ENCODE results near the gene JADE2. TPM values are rescaled to one million over a fixed set of nuclear protein-coding genes. Genes with fewer than 3 reads are reported as not detected.

JADE2 gene
- total and polyA plus RNA-seq, 2 of the 8 experiments (the other 6 are each of a cell fraction or from before 2014, with no cell fraction given), result 19.2 to 55.8 TPM

DNA sequence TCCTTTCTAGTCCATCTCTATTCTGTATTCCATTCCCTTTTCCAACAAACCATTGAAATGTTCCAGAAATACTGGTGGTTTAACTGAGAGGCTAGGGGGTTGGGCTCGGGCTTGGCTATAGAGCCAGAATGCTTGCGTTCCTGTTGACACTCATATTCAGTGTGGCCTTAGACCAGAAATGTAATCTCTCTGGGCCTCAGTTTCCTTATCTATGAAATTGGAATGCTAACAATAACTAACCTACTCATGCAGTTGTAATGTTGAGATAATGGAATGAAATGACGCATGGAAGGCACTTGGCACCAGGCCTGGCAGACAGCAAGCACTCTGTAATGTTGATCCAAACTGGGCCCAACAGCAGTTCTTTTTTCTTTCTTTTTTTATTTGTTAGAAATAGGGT is 26.8 kb downstream of the JADE2 start:
- Histone ChIP-seq H3K14ac (ENCODE audit: insufficient read length) (no peak overlapping the region), H4K5ac (ENCODE audit: insufficient read length, low read depth, low read length) (no peak overlapping the region), H2BK5ac (ENCODE audit: low read depth, low read length) (no peak overlapping the region), H2BK120ac (replicated peaks; ENCODE audit: low read depth, low read length) (no peak overlapping the region), H3K36me3 (ENCODE audit: control insufficient read depth in 2 of 4, insufficient read depth in 4 of 4, low read length in 3 of 4) (peaks cover 7 to 47% (median 11%) of the 10 kb centered on the region in 4 experiments; a peak in 6 of 8 replicates), H3K4me3 (ENCODE audit: extremely low read depth in 1 of 4, insufficient read depth in 2 of 4, low read depth in 3 of 4, low read length in 4 of 4) (no peak overlapping the region), H3K4me2 (ENCODE audit: insufficient read depth in 1 of 2, low read depth in 2 of 2, low read length in 2 of 2) (no peak overlapping the region), H3K27me3 (replicated peaks in 1 of 4; ENCODE audit: control insufficient read depth in 3 of 4, extremely low read depth in 1 of 4, insufficient read depth in 3 of 4, low read length in 3 of 4) (no peaks in the 10 kb centered on the region), H4K20me1 (replicated peaks in 1 of 2; ENCODE audit: control insufficient read depth in 1 of 2, insufficient read depth in 2 of 2, low read length in 2 of 2) (peaks cover 0 to 7% of the 10 kb centered on the region in 2 experiments), H2BK12ac (ENCODE audit: low read depth, low read length) (no peak overlapping the region), H3K27ac (ENCODE audit: low read depth, low read length) (no peak overlapping the region), H2BK20ac (ENCODE audit: low read length) (no peak overlapping the region), H2AK5ac (ENCODE audit: low read depth, low read length) (no peak overlapping the region), H3K23me2 (ENCODE audit: low read depth, low read length) (peaks cover 8% of the 10 kb centered on the region; the same call in 1 of the 2 replicates), H3K23ac (ENCODE audit: insufficient read length) (no peak overlapping the region), H4K8ac (ENCODE audit: extremely low read depth, insufficient read depth, low read length) (no peak overlapping the region), H3K4me1 (replicated peaks in 1 of 4; ENCODE audit: control insufficient read depth in 3 of 4, insufficient read depth in 4 of 4, low read length in 3 of 4) (peaks cover 3 to 15% (median 7%) of the 10 kb centered on the region in 4 experiments; a peak in 6 of 7 replicates), H3K79me1 (ENCODE audit: low read depth, low read length) (peaks cover 11% of the 10 kb centered on the region), H2AFZ (ENCODE audit: low read length) (no peak overlapping the region), H3K9ac (replicated peaks in 1 of 4; ENCODE audit: extremely low read depth in 1 of 4, low read depth in 3 of 4, low read length in 3 of 4) (no peak overlapping the region), H3K79me2 (ENCODE audit: control insufficient read depth in 1 of 2, insufficient read depth in 2 of 2, low read length in 2 of 2) (peaks cover 0 to 6% of the 10 kb centered on the region in 2 experiments; a peak in 2 of 4 replicates), H2BK15ac (ENCODE audit: low read length) (no peak overlapping the region), H4K91ac (replicated peaks; ENCODE audit: insufficient read length, low read length) (no peak overlapping the region), H3K4ac (replicated peaks; ENCODE audit: insufficient read length, low read depth, low read length) (no peak overlapping the region), H3K56ac (replicated peaks; ENCODE audit: insufficient read length, low read depth, low read length) (no peak overlapping the region), H3K9me3 (ENCODE audit: insufficient read depth in 2 of 2, low read depth in 1 of 2, low read length in 1 of 2) (no peaks in the 10 kb centered on the region), H3K18ac (ENCODE audit: extremely low read depth, low read length) (no peak overlapping the region)
- FAIRE-seq (no peak), DNase-seq (ENCODE audit: low read depth in 1 of 2, low spot score in 2 of 2) (no peak)
- ChIA-PET CTCF (ENCODE audit: partially characterized antibody) (interaction anchor here (0.5 to 0.8 kb wide), 3 partner anchors 9 to 49 kb away, joined by 3 to 4 read pairs (median 3); no protein-coding TSS in a partner anchor), POLR2A (ENCODE audit: partially characterized antibody) (no interaction called here)
- WGBS, 2 experiments (ENCODE audit: extremely low coverage in 1 of 2, insufficient coverage in 1 of 2, insufficient read length in 1 of 2, insufficient replicate concordance in 2 of 2, low coverage in 1 of 2, low lambda C conversion rate in 2 of 2, missing lambda C conversion rate in 1 of 2), result 98% methylated on average over 3 of the region's 3 CpGs; no CpG with 5 or more reads in 1 of the 2 experiments
- TF ChIP-seq PHF8 (conservative IDR thresholded peaks at IDR 0.05; ENCODE audit: low read depth, low read length), result no peak
- TF ChIP-seq KDM5A (IDR thresholded peaks at IDR 0.05; ENCODE audit: low read length), result no peak
- no peak for TF ChIP-seq EZH2 (IDR thresholded peaks at IDR 0.05; ENCODE audit: low read depth, low read length, severe bottlenecking)
- TF ChIP-seq, protein P1, sequence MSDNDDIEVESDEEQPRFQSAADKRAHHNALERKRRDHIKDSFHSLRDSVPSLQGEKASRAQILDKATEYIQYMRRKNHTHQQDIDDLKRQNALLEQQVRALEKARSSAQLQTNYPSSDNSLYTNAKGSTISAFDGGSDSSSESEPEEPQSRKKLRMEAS (IDR thresholded peaks at IDR 0.05), result no peak
- TF ChIP-seq EP300 (IDR thresholded peaks at IDR 0.05; ENCODE audit: borderline replicate concordance in 1 of 2, low read depth in 2 of 2, low read length in 2 of 2), result no peak
- TF ChIP-seq, protein P2, sequence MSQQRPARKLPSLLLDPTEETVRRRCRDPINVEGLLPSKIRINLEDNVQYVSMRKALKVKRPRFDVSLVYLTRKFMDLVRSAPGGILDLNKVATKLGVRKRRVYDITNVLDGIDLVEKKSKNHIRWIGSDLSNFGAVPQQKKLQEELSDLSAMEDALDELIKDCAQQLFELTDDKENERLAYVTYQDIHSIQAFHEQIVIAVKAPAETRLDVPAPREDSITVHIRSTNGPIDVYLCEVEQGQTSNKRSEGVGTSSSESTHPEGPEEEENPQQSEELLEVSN (IDR thresholded peaks at IDR 0.05), result no peak
- no peak for TF ChIP-seq SP1 (IDR thresholded peaks at IDR 0.05; ENCODE audit: low read depth, low read length)

Measured in H1 (cell line).